ENCODE data around the gene TBCE. TPM values are rescaled to one million over a fixed set of nuclear protein-coding genes. Genes with fewer than 3 reads are reported as not detected.
"Not testable (repeated sequence)": the region's sequence is repeated elsewhere in the genome, so short reads cannot be mapped to it uniquely, and the experiment has no call there.

Gene TBCE
- total RNA-seq, 1 experiment from 2014 or later, result 41.0 TPM

DNA sequence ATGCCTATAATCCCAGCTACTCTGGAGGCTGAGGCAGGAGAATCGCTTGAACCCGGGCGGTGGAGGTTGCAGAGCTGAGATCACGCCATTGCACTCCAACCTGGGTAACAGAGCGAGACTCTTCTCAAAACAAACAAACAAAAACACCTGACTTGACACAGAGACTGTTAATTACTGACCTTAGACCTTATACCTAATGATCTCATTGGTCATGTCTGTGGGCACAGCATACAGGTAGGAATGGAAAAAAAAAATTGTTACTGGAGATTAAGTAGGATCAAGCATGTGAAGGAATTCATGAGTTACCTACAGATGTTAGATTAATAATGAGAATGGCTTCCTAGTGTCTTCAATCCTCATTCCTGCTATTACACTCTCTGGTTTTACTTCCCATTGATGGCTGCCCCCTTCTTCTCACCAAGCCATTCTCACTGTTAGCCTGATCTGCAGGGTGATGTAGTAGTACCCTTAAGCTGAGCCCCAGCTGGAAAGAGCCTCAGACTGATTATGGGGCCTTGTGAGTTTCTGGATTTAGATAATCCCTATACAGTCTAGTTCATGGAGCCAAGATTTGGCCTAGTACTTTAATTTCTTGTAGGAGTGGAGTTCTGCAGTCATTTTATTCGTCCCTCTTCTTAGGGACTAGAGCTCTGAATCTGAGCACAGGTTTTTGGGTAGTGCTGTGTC lies 8.8 kb downstream of the TBCE start:
- no peaks in the 10 kb centered on the region for H3F3A ChIP-seq (ENCODE audit: low read length, unreplicated experiment)
- H3K9ac ChIP-seq (ENCODE audit: low read length), result no peak overlapping the region
- no peak overlapping the region for H2AFZ ChIP-seq (ENCODE audit: low read length)
- H3K4me1 ChIP-seq (ENCODE audit: insufficient read depth, low read length), result no peaks in the 10 kb centered on the region
- ChIA-PET POLR2A (ENCODE audit: unreplicated experiment) (no interaction called here), CTCF (no interaction called here)
- no peak for ATAC-seq
- no peak overlapping the region for H3K4me3 ChIP-seq (ENCODE audit: low read length)
- no peak overlapping the region for H3K27ac ChIP-seq (ENCODE audit: low read length)
- BruUV-seq (replicated peaks), result no TSS peak
- H3K36me3 ChIP-seq (ENCODE audit: low read depth, low read length), result peaks cover 2% of the 10 kb centered on the region
- H3K79me2 ChIP-seq (ENCODE audit: low read length), result peaks cover 21% of the 10 kb centered on the region
- H4K20me1 ChIP-seq (ENCODE audit: low read length), result no peaks in the 10 kb centered on the region
- intact Hi-C loops (cut with micrococcal nuclease), result no loop called here
- H3K4me2 ChIP-seq (ENCODE audit: low read length), result no peak overlapping the region
- H3K9me3 ChIP-seq (ENCODE audit: low read length), result no peaks in the 10 kb centered on the region
- no peak for DNase-seq
- TF ChIP-seq EZH2 (IDR thresholded peaks at IDR 0.05; ENCODE audit: low read length, unreplicated experiment) (no peak), CTCF (conservative IDR thresholded peaks at IDR 0.05; ENCODE audit: low read depth, low read length) (no peak), EZH2phosphoT487 (IDR thresholded peaks at IDR 0.05; ENCODE audit: borderline replicate concordance, low read length) (no peak)
- no peaks in the 10 kb centered on the region for H3K9me2 ChIP-seq (replicated peaks; ENCODE audit: low read length)
- no peaks in the 10 kb centered on the region for H3K27me3 ChIP-seq (ENCODE audit: low read length)

GRCh38 chr1:235378134-235378735 lies 11.0 kb downstream of the TBCE start:
- CTCF ChIA-PET; DNase-seq; BruUV-seq (replicated peaks); H3K27ac ChIP-seq (ENCODE audit: low read length); H3K4me1 ChIP-seq (ENCODE audit: insufficient read depth, low read length); H3K4me3 ChIP-seq (ENCODE audit: low read length); H3K36me3 ChIP-seq (ENCODE audit: low read depth, low read length); H3K27me3 ChIP-seq (ENCODE audit: low read length); H3K9me2 ChIP-seq (replicated peaks; ENCODE audit: low read length); intact Hi-C loops (cut with micrococcal nuclease); H3K9ac ChIP-seq (ENCODE audit: low read length); ATAC-seq; H3K4me2 ChIP-seq (ENCODE audit: low read length); H4K20me1 ChIP-seq (ENCODE audit: low read length); H2AFZ ChIP-seq (ENCODE audit: low read length); H3K9me3 ChIP-seq (ENCODE audit: low read length); POLR2A ChIA-PET (ENCODE audit: unreplicated experiment); H3F3A ChIP-seq (ENCODE audit: low read length, unreplicated experiment): not testable (repeated sequence)
- peaks cover 12% of the 10 kb centered on the region for H3K79me2 ChIP-seq (ENCODE audit: low read length)

DNA sequence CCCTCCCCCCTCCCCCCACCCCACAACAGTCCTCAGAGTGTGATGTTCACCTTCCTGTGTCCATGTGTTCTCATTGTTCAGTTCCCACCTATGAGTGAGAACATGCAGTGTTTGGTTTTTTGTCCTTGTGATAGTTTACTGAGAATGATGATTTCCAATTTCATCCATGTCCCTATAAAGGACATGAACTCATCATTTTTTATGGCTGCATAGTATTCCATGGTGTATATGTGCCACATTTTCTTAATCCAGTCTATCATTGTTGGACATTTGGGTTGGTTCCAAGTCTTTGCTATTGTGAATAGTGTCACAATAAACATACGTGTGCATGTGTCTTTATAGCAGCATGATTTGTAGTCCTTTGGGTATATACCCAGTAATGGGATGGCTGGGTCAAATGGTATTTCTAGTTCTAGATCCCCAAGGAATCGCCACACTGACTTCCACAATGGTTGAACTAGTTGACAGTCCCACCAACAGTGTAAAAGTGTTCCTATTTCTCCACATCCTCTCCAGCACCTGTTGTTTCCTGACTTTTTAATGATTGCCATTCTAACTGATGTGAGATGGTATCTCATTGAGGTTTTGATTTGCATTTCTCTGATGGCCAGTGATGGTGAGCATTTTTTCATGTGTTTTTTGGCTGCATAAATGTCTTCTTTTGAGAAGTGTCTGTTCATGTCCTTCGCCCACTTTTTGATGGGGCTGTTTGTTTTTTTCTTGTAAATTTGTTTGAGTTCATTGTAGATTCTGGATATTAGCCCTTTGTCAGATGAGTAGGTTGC lies 14.9 kb downstream of the TBCE start:
- H3K4me3 ChIP-seq (ENCODE audit: low read length); H3K27ac ChIP-seq (ENCODE audit: low read length); H3K9me2 ChIP-seq (replicated peaks; ENCODE audit: low read length); H3K79me2 ChIP-seq (ENCODE audit: low read length); DNase-seq; H3F3A ChIP-seq (ENCODE audit: low read length, unreplicated experiment); POLR2A ChIA-PET (ENCODE audit: unreplicated experiment); ATAC-seq; H3K4me1 ChIP-seq (ENCODE audit: insufficient read depth, low read length); H4K20me1 ChIP-seq (ENCODE audit: low read length); intact Hi-C loops (cut with micrococcal nuclease); H2AFZ ChIP-seq (ENCODE audit: low read length); H3K9ac ChIP-seq (ENCODE audit: low read length); CTCF ChIA-PET; BruUV-seq (replicated peaks); H3K36me3 ChIP-seq (ENCODE audit: low read depth, low read length); H3K27me3 ChIP-seq (ENCODE audit: low read length); H3K9me3 ChIP-seq (ENCODE audit: low read length); H3K4me2 ChIP-seq (ENCODE audit: low read length): not testable (repeated sequence)

DNA sequence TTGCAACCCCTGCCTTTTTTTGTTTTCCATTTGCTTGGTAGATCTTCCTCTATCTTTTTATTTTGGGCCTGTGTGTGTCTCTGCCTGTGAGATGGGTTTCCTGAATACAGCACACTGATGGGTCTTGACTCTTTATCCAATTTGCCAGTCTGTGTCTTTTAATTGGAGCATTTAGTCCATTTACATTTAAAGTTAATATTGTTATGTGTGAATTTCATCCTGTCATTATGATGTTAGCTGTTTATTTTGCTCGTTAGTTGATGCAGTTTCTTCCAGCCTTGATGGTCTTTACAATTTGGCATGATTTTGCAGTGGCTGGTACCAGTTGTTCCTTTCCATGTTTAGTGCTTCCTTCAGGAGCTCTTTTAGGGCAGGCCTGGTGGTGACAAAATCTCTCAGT lies 18.4 kb downstream of the TBCE start:
- DNase-seq; BruUV-seq (replicated peaks); H3K4me2 ChIP-seq (ENCODE audit: low read length); POLR2A ChIA-PET (ENCODE audit: unreplicated experiment); H3K9me2 ChIP-seq (replicated peaks; ENCODE audit: low read length); H3K9ac ChIP-seq (ENCODE audit: low read length); H3K4me3 ChIP-seq (ENCODE audit: low read length); H3K79me2 ChIP-seq (ENCODE audit: low read length); H3K27ac ChIP-seq (ENCODE audit: low read length); intact Hi-C loops (cut with micrococcal nuclease); H4K20me1 ChIP-seq (ENCODE audit: low read length); CTCF ChIA-PET; H2AFZ ChIP-seq (ENCODE audit: low read length); H3K27me3 ChIP-seq (ENCODE audit: low read length); H3K9me3 ChIP-seq (ENCODE audit: low read length); H3K4me1 ChIP-seq (ENCODE audit: insufficient read depth, low read length); H3K36me3 ChIP-seq (ENCODE audit: low read depth, low read length); ATAC-seq; H3F3A ChIP-seq (ENCODE audit: low read length, unreplicated experiment): not testable (repeated sequence)

Measured in PC-3 (cell line).